IMR-90 (cell line): Measurements from ENCODE around the gene TIMM10. TPM values are rescaled to one million over a fixed set of nuclear protein-coding genes. Genes with fewer than 3 reads are reported as not detected.

Experiments
- ATAC-seq: fragments of 200-7000 bp; cut with Tn5 transposase; 2 replicates; pipeline ENCODE4 v1.9.1; 2020; ENCODE audit warnings: low read depth, mild to moderate bottlenecking, moderate library complexity
- BruUV-seq: library from RNA; stranded (reverse); fragments of 400-500 nt; replicated peaks from 2 replicates; lab custom pipeline; 2021; lab: Mats Ljungman, UMichigan
- CTCF ChIA-PET: fragments of 300-600 bp; formaldehyde crosslinking; extraction: SDS; loops from one replicate; lab custom pipeline; 2021; ENCODE audit warnings: antibody characterized with exemption; lab: Yijun Ruan, JAX
- POLR2A ChIA-PET: fragments of 300-600 bp; sonication (Branson Sonifier 250); formaldehyde crosslinking; loops from one replicate; lab custom pipeline; 2022; ENCODE audit warnings: antibody characterized with exemption; ENCODE audit not compliant: unreplicated experiment; lab: Charles Lee
- DNase-seq: peaks from one replicate; pipeline ENCODE4 v3.0.0; 2013
- H2AFZ ChIP-seq: replicated peaks from 2 replicates; pipeline ENCODE3; 2013; ENCODE audit warnings: low read length, mild to moderate bottlenecking; ENCODE audit not compliant: poor library complexity
- H2AK5ac ChIP-seq: 2 replicates; pipeline ENCODE4 v1.6.1; 2013; ENCODE audit warnings: low read depth, low read length, inconsistent platforms
- H2AK9ac ChIP-seq: replicated peaks from 2 replicates; pipeline ENCODE3; 2013; ENCODE audit warnings: mild to moderate bottlenecking, low read depth, low read length, moderate library complexity; ENCODE audit not compliant: poor library complexity
- H2BK120ac ChIP-seq: 2 replicates; pipeline ENCODE4 v1.6.1; 2013; ENCODE audit warnings: low read depth, low read length, inconsistent platforms
- H2BK15ac ChIP-seq: 3 replicates; pipeline ENCODE4 v1.6.1; 2013; ENCODE audit warnings: low read depth, low read length, inconsistent platforms
- H2BK20ac ChIP-seq: 2 replicates; pipeline ENCODE4 v1.6.1; 2013; ENCODE audit warnings: low read depth, mild to moderate bottlenecking, inconsistent platforms, low read length, moderate library complexity
- H2BK5ac ChIP-seq: 2 replicates; pipeline ENCODE4 v1.6.1; 2013; ENCODE audit warnings: mild to moderate bottlenecking, low read depth, low read length, inconsistent platforms; ENCODE audit not compliant: poor library complexity, severe bottlenecking
- H3K14ac ChIP-seq: replicated peaks from 2 replicates; pipeline ENCODE4 v1.6.1; 2013; ENCODE audit warnings: low read depth, low read length, inconsistent platforms
- H3K18ac ChIP-seq: 2 replicates; pipeline ENCODE4 v1.6.1; 2013; ENCODE audit warnings: low read depth, low read length, control low read depth
- H3K23ac ChIP-seq: 2 replicates; pipeline ENCODE4 v1.6.1; 2013; ENCODE audit warnings: low read depth, low read length, inconsistent platforms
- H3K27ac ChIP-seq: 2 replicates; pipeline ENCODE4 v1.5.1; 2013; ENCODE audit warnings: mild to moderate bottlenecking, control low read depth, low read length; ENCODE audit not compliant: insufficient read depth
- H3K27me3 ChIP-seq: 2 replicates; pipeline ENCODE4 v1.6.1; 2013; ENCODE audit warnings: low read length; ENCODE audit not compliant: control insufficient read depth, insufficient read depth
- H3K36me3 ChIP-seq: 2 replicates; pipeline ENCODE4 v1.6.1; 2013; ENCODE audit warnings: low read length, mixed read lengths; ENCODE audit not compliant: control insufficient read depth, insufficient read depth
- H3K4ac ChIP-seq: 2 replicates; pipeline ENCODE4 v1.6.1; 2013; ENCODE audit warnings: low read depth, low read length, inconsistent platforms
- H3K4me1 ChIP-seq: 2 replicates; pipeline ENCODE4 v1.6.1; 2013; ENCODE audit warnings: low read length, mixed read lengths; ENCODE audit not compliant: control insufficient read depth, insufficient read depth
- H3K4me2 ChIP-seq: 2 replicates; pipeline ENCODE4 v1.6.1; 2013; ENCODE audit warnings: low read depth, mild to moderate bottlenecking, control low read depth, low read length, moderate library complexity
- H3K4me3 ChIP-seq: 2 replicates; pipeline ENCODE4 v1.5.1; 2013; ENCODE audit warnings: low read depth, mild to moderate bottlenecking, control low read depth, low read length, moderate library complexity; ENCODE audit not compliant: insufficient read depth
- H3K56ac ChIP-seq: 2 replicates; pipeline ENCODE4 v1.6.1; 2013; ENCODE audit warnings: low read length, inconsistent platforms; ENCODE audit not compliant: insufficient read depth; ENCODE audit errors: extremely low read depth
- H3K79me1 ChIP-seq, 2 experiments: 2 replicates each; pipeline ENCODE4 v1.6.1; 2013; ENCODE audit warnings: low read length in 2 of 2, inconsistent platforms in 1 of 2, low read depth in 1 of 2
- H3K9ac ChIP-seq: 2 replicates; pipeline ENCODE4 v1.6.1; 2013; ENCODE audit warnings: low read depth, low read length, control low read depth
- H3K9me1 ChIP-seq: 2 replicates; pipeline ENCODE4 v1.6.1; 2013; ENCODE audit warnings: low read length, inconsistent platforms; ENCODE audit not compliant: insufficient read depth
- H3K9me3 ChIP-seq: 2 replicates; pipeline ENCODE4 v1.6.1; 2013; ENCODE audit warnings: low read length; ENCODE audit not compliant: control insufficient read depth, insufficient read depth
- H4K20me1 ChIP-seq: 2 replicates; pipeline ENCODE4 v1.6.1; 2013; ENCODE audit warnings: low read length, inconsistent platforms; ENCODE audit not compliant: insufficient read depth
- H4K5ac ChIP-seq: 2 replicates; pipeline ENCODE4 v1.6.1; 2013; ENCODE audit warnings: mild to moderate bottlenecking, low read depth, low read length, control low read depth
- H4K8ac ChIP-seq, 2 experiments: 2 replicates each; pipeline ENCODE4 v1.6.1; 2013; ENCODE audit warnings: low read depth in 2 of 2, low read length in 2 of 2, control low read depth in 1 of 2, inconsistent platforms in 1 of 2
- H4K91ac ChIP-seq: 2 replicates; pipeline ENCODE4 v1.6.1; 2013; ENCODE audit warnings: low read depth, low read length, inconsistent platforms; ENCODE audit not compliant: insufficient read depth
- CEBPB ChIP-seq: IDR thresholded peaks from 2 replicates; pipeline ENCODE4 v1.6.1; 2012; ENCODE audit warnings: low read depth, low read length, improper control_type of control experiment
- CHD1 ChIP-seq: IDR thresholded peaks from 2 replicates; pipeline ENCODE4 v1.6.1; 2012; ENCODE audit warnings: low read depth, low read length, improper control_type of control experiment
- CTCF ChIP-seq: conservative IDR thresholded peaks from 2 replicates; pipeline ENCODE4 v1.5.1; 2012; ENCODE audit warnings: mild to moderate bottlenecking, low read depth, low read length, improper control_type of control experiment
- ELK1 ChIP-seq: fragments of 150-350 bp; IDR thresholded peaks from 2 replicates; pipeline ENCODE4 v1.6.1; 2016; ENCODE audit warnings: low read depth, mild to moderate bottlenecking, low read length, moderate library complexity, borderline replicate concordance
- MAFK ChIP-seq: IDR thresholded peaks from 2 replicates; pipeline ENCODE4 v1.6.1; 2012; ENCODE audit warnings: low read depth, low read length, improper control_type of control experiment
- MXI1 ChIP-seq: IDR thresholded peaks from 2 replicates; pipeline ENCODE4 v1.6.1; 2012; ENCODE audit warnings: low read depth, mild to moderate bottlenecking, low read length, moderate library complexity, borderline replicate concordance
- NFE2L2 ChIP-seq: fragments of 150-350 bp; IDR thresholded peaks from 2 replicates; pipeline ENCODE4 v1.6.1; 2016; ENCODE audit warnings: low read depth, mild to moderate bottlenecking, low read length
- POLR2A ChIP-seq: IDR thresholded peaks from 2 replicates; pipeline ENCODE4 v1.6.1; 2012; ENCODE audit warnings: mild to moderate bottlenecking, low read depth, low read length
- RFX5 ChIP-seq: IDR thresholded peaks from 2 replicates; pipeline ENCODE4 v1.8.0; 2012; ENCODE audit warnings: low read depth, mild to moderate bottlenecking, low read length, moderate library complexity
- SMC3 ChIP-seq: fragments of 150-350 bp; IDR thresholded peaks from 2 replicates; pipeline ENCODE4 v1.6.1; 2016; ENCODE audit warnings: low read depth, mild to moderate bottlenecking, antibody characterized with exemption, low read length, moderate library complexity
- USF2 ChIP-seq: fragments of 150-350 bp; IDR thresholded peaks from 2 replicates; pipeline ENCODE4 v1.6.1; 2017; ENCODE audit warnings: mild to moderate bottlenecking, antibody characterized with exemption, low read length, low read depth
- WGBS, 2 experiments: methylation state at CpG; one replicate each; pipeline versions ENCODE4 v1.1.5 to v1.1.7; 2013; ENCODE audit warnings: missing lambda C conversion rate in 2 of 2; ENCODE audit not compliant: insufficient read length in 1 of 2; ENCODE audit errors: extremely low coverage in 2 of 2; 5-methylcytosine and 5-hydroxymethylcytosine counted together
- dilution Hi-C: fragments of 300-500 bp; cut with HindIII; formaldehyde crosslinking; loops from one replicate; pipeline ENCODE4 v1.14.3; 2018; ENCODE audit warnings: low sequenced_read_pairs; ENCODE audit not compliant: unreplicated experiment
- in situ Hi-C: fragments of 300-500 bp; cut with MboI; formaldehyde crosslinking; loops from 3 replicates; pipeline ENCODE4 v1.14.3; 2019; ENCODE audit warnings: low sequenced_read_pairs, inconsistent platforms, mixed read lengths
- intact Hi-C: fragments of 100-400 bp; cut with micrococcal nuclease; formaldehyde crosslinking; loops from 2 replicates; pipeline ENCODE4 v1.10.0; 2022
- polyA plus RNA-seq, 3 experiments: library from polyadenylated mRNA; depleted of rRNA; stranded (reverse); fragments of >200 nt; gene quantifications; 2 replicates each; pipeline ENCODE4 v1.2.3, GENCODE V29; 2012; ENCODE audit warnings: low replicate concordance in 1 of 3
- total RNA-seq: library from RNA; depleted of rRNA; stranded (reverse); fragments of >200 nt; gene quantifications from 2 replicates; pipeline ENCODE4 v1.2.3, GENCODE V29; 2012

Gene TIMM10
- total and polyA plus RNA-seq, 2 of the 4 experiments (the other 2 are of a cell fraction): 96.8 to 135 TPM

- H3K27me3 ChIP-seq: peaks cover 35% of the 10 kb centered on the region
- H2AK5ac ChIP-seq: no peak overlapping the region
- TF ChIP-seq USF2: no peak
- TF ChIP-seq MAFK: no peak
- no peak for TF ChIP-seq SMC3
- TF ChIP-seq RFX5: no peak
- TF ChIP-seq MXI1: no peak
- no peak for TF ChIP-seq NFE2L2
- TF ChIP-seq ELK1: no peak
- TF ChIP-seq POLR2A: no peak
- TF ChIP-seq CHD1: no peak
- TF ChIP-seq CTCF: no peak
- no peak for TF ChIP-seq CEBPB
- ChIA-PET CTCF (no interaction called here), POLR2A (no interaction called here)
- H3K79me1 ChIP-seq: no peaks in the 10 kb centered on the region
- DNase-seq: no peak
- H3K9me1 ChIP-seq: no peaks in the 10 kb centered on the region
- intact Hi-C loops: no loop called here
- no peak overlapping the region for H4K91ac ChIP-seq
- no peak overlapping the region for H2AFZ ChIP-seq
- no TSS peak for BruUV-seq
- H3K56ac ChIP-seq: no peak overlapping the region
- H3K14ac ChIP-seq: no peak overlapping the region
- no peaks in the 10 kb centered on the region for H4K20me1 ChIP-seq
- peak; percentile 35; the same call in 1 of the 2 replicates for ATAC-seq
- H3K9ac ChIP-seq: no peak overlapping the region
- no peak overlapping the region for H2AK9ac ChIP-seq
- no peak overlapping the region for H3K27ac ChIP-seq
- no peaks in the 10 kb centered on the region for H3K9me3 ChIP-seq
- no peak overlapping the region for H2BK15ac ChIP-seq
- no peak overlapping the region for H4K5ac ChIP-seq
- H3K18ac ChIP-seq: no peak overlapping the region
- H3K23ac ChIP-seq: no peak overlapping the region
- no peak overlapping the region for H2BK5ac ChIP-seq
- H3K4me3 ChIP-seq: no peak overlapping the region
- dilution Hi-C loops: no loop called here
- H3K4ac ChIP-seq: no peak overlapping the region
- H2BK20ac ChIP-seq: no peak overlapping the region
- no peak overlapping the region for H3K4me2 ChIP-seq
- H3K36me3 ChIP-seq: no peaks in the 10 kb centered on the region
- H3K4me1 ChIP-seq: no peaks in the 10 kb centered on the region; the same call in 1 of the 2 replicates
- no peak overlapping the region for H4K8ac ChIP-seq
- WGBS, 2 experiments: 80% methylated on average over 1 of the region's 1 CpG; no CpG with 5 or more reads in 1 of the 2 experiments
- in situ Hi-C loops: no loop called here
- no peak overlapping the region for H2BK120ac ChIP-seq
These were observed 8.8 kb upstream of the TIMM10 start for GRCh38 chr11:57539342-57539741.
